Fibroblast of lung (primary cell): ENCODE results near the gene EEFSEC. TPM values are rescaled to one million over a fixed set of nuclear protein-coding genes. Genes with fewer than 3 reads are reported as not detected.
"Not testable (repeated sequence)": the region's sequence is repeated elsewhere in the genome, so short reads cannot be mapped to it uniquely, and the experiment has no call there.

Source experiments
- DNase-seq, 2 donors: peaks; one replicate each; pipeline versions ENCODE4 v3.0.0 to v3.0.0-alpha.2; 2010; ENCODE audit warnings: low read depth in 2 of 2
- H2AFZ ChIP-seq: 2 replicates; pipeline ENCODE4 v1.5.1; 2012; ENCODE audit warnings: low read length, control low read depth, inconsistent platforms
- H3K27ac ChIP-seq: 2 replicates; pipeline ENCODE4 v1.5.1; 2011; ENCODE audit warnings: low read length, control low read depth; ENCODE audit not compliant: insufficient read depth
- H3K27me3 ChIP-seq: 2 replicates; pipeline ENCODE4 v1.5.1; 2011; ENCODE audit warnings: mild to moderate bottlenecking, low read length; ENCODE audit not compliant: control insufficient read depth, insufficient read depth
- H3K36me3 ChIP-seq: 2 replicates; pipeline ENCODE4 v1.5.1; 2011; ENCODE audit warnings: low read length; ENCODE audit not compliant: control insufficient read depth, insufficient read depth
- H3K4me1 ChIP-seq: 2 replicates; pipeline ENCODE4 v1.5.1; 2011; ENCODE audit warnings: low read length; ENCODE audit not compliant: control insufficient read depth, insufficient read depth; ENCODE audit errors: extremely low read depth
- H3K4me2 ChIP-seq: 2 replicates; pipeline ENCODE4 v1.5.1; 2011; ENCODE audit warnings: low read length, control low read depth; ENCODE audit not compliant: insufficient read depth; ENCODE audit errors: extremely low read depth
- H3K4me3 ChIP-seq, 4 experiments: fragments of 200-600 bp in 1 of 4; sonication (generic) in 1 of 4; replicated peaks in 1 of 4; 2 replicates each; pipeline ENCODE4 v1.5.1; 2011 to 2016; ENCODE audit warnings: low read length in 4 of 4, low read depth in 3 of 4, mild to moderate bottlenecking in 3 of 4, control low read depth in 2 of 4, inconsistent platforms in 1 of 4, mixed read lengths in 1 of 4; ENCODE audit not compliant: insufficient read depth in 1 of 4; ENCODE audit errors: control extremely low read depth in 1 of 4
- H3K79me2 ChIP-seq: 2 replicates; pipeline ENCODE4 v1.5.1; 2012; ENCODE audit warnings: mild to moderate bottlenecking, low read length, inconsistent platforms; ENCODE audit not compliant: control insufficient read depth, insufficient read depth
- H3K9ac ChIP-seq: 2 replicates; pipeline ENCODE4 v1.5.1; 2011; ENCODE audit warnings: mild to moderate bottlenecking, low read length, control low read depth; ENCODE audit not compliant: insufficient read depth
- H3K9me3 ChIP-seq: 2 replicates; pipeline ENCODE4 v1.5.1; 2012; ENCODE audit warnings: low read depth, low read length; ENCODE audit not compliant: control insufficient read depth, insufficient read depth
- H4K20me1 ChIP-seq: 2 replicates; pipeline ENCODE4 v1.5.1; 2011; ENCODE audit warnings: low read length; ENCODE audit not compliant: control insufficient read depth, insufficient read depth; ENCODE audit errors: extremely low read depth
- CTCF ChIP-seq, 2 donors: IDR thresholded peaks in 1 of 2; conservative IDR thresholded peaks in 1 of 2; 1 replicate in 1 of 2; 2 replicates in 1 of 2; pipeline ENCODE4 v1.5.1; 2011 to 2012; ENCODE audit warnings: low read length in 2 of 2, control low read depth in 1 of 2, inconsistent platforms in 1 of 2, low read depth in 1 of 2, mild to moderate bottlenecking in 1 of 2
- EZH2 ChIP-seq: IDR thresholded peaks from 2 replicates; pipeline ENCODE4 v1.5.1; 2012; ENCODE audit warnings: low read length, control low read depth, mild to moderate bottlenecking; ENCODE audit errors: missing control alignments
- polyA plus RNA-seq, 2 donors: library from polyadenylated mRNA; depleted of rRNA in 1 of 2; stranded (reverse) in 1 of 2; unstranded in 1 of 2; fragments of >200 nt; gene quantifications; 2 replicates each; pipeline ENCODE4 v1.2.1, GENCODE V29; 2011 to 2012; ENCODE audit warnings: missing spikeins in 1 of 2
- total RNA-seq: library from RNA; depleted of rRNA; stranded (reverse); fragments of >200 nt; gene quantifications from 2 replicates; pipeline ENCODE4 v1.2.1, GENCODE V29; 2014

EEFSEC gene
- total and polyA plus RNA-seq, 2 donors (not counting 1 experiment from before 2014, with no cell fraction given), result 2.6 to 5.0 TPM

- Histone ChIP-seq H3K79me2 (peaks cover 1% of the 10 kb centered on the region), H3K9me3 (no peaks in the 10 kb centered on the region), H3K9ac (no peak overlapping the region), H3K4me2 (no peak overlapping the region), H3K36me3 (no peaks in the 10 kb centered on the region), H3K27ac (no peak overlapping the region), H2AFZ (no peak overlapping the region), H3K27me3 (no peaks in the 10 kb centered on the region), H4K20me1 (no peaks in the 10 kb centered on the region), H3K4me1 (no peaks in the 10 kb centered on the region), H3K4me3 (no peak overlapping the region)
- no peak for DNase-seq
- TF ChIP-seq EZH2, result no peak
- TF ChIP-seq CTCF (conservative IDR thresholded peaks at IDR 0.05 in 1 of 2, IDR thresholded peaks at IDR 0.05 in 1 of 2; ENCODE audit: low read depth in 1 of 2, low read length in 2 of 2), result no peak
These were observed 1.5 kb upstream of the EEFSEC start for GRCh38 chr3:128151758-128152274.

GRCh38 chr3:128152419-128153155 lies 694 bp upstream of the EEFSEC start:
- no peaks in the 10 kb centered on the region for H4K20me1 ChIP-seq
- DNase-seq, result peak; percentile 62 to 77
- H3K9ac ChIP-seq, result no peak overlapping the region
- H3K27ac ChIP-seq, result peak overlapping the region; percentile 80
- H3K79me2 ChIP-seq, result peaks cover 1% of the 10 kb centered on the region
- peak overlapping the region; percentile 74 to 82 (median 78) for H3K4me3 ChIP-seq
- peak overlapping the region; percentile 94 for H3K4me2 ChIP-seq
- H2AFZ ChIP-seq, result no peak overlapping the region
- no peaks in the 10 kb centered on the region for H3K9me3 ChIP-seq
- H3K4me1 ChIP-seq, result no peaks in the 10 kb centered on the region
- no peak for TF ChIP-seq CTCF (conservative IDR thresholded peaks at IDR 0.05 in 1 of 2, IDR thresholded peaks at IDR 0.05 in 1 of 2; ENCODE audit: low read depth in 1 of 2, low read length in 2 of 2)
- no peak for TF ChIP-seq EZH2
- H3K27me3 ChIP-seq, result no peaks in the 10 kb centered on the region
- H3K36me3 ChIP-seq, result no peaks in the 10 kb centered on the region

- peak overlapping the region; percentile 76 to 90 (median 80) for H3K4me3 ChIP-seq
- not testable (repeated sequence) for H3K27ac ChIP-seq, DNase-seq, H3K36me3 ChIP-seq, H3K79me2 ChIP-seq, H4K20me1 ChIP-seq, H3K4me1 ChIP-seq, H3K27me3 ChIP-seq, H3K9me3 ChIP-seq
- peak overlapping the region; percentile 39 for H3K9ac ChIP-seq
- peak overlapping the region; percentile 55 for H2AFZ ChIP-seq
- H3K4me2 ChIP-seq, result peak overlapping the region; percentile 97
These were observed 1.1 kb downstream of the EEFSEC start for GRCh38 chr3:128154354-128154753.
